Activated naive CD8-positive, alpha-beta T cell treated with anti-CD3 and anti-CD28 coated beads, Interleukin-2, amount 50 U/mL, for 24 hours (primary cell): ENCODE measurements around the gene SPOCK1.

ENCODE experiments used
- ATAC-seq: fragments of 150-1000 bp; cut with Tn5 transposase; one replicate; pipeline ENCODE4 v1.10.0; 2021
- DNase-seq: peaks from one replicate; pipeline ENCODE4 v3.0.0; 2021
- H3K27ac Mint-ChIP-seq: one replicate; pipeline ENCODE4 v1.8.0; 2021; ENCODE audit warnings: mild to moderate bottlenecking, mixed read lengths
- H3K27me3 Mint-ChIP-seq: one replicate; pipeline ENCODE4 v1.8.0; 2021; ENCODE audit warnings: mixed read lengths
- H3K36me3 Mint-ChIP-seq: one replicate; pipeline ENCODE4 v1.8.0; 2021; ENCODE audit warnings: low read depth, mixed read lengths
- H3K4me1 Mint-ChIP-seq: one replicate; pipeline ENCODE4 v1.8.0; 2021; ENCODE audit warnings: mixed read lengths
- H3K4me3 Mint-ChIP-seq: one replicate; pipeline ENCODE4 v1.8.0; 2021; ENCODE audit warnings: mild to moderate bottlenecking, moderate library complexity, mixed read lengths
- H3K9me3 Mint-ChIP-seq: one replicate; pipeline ENCODE4 v1.8.0; 2021; ENCODE audit warnings: mixed read lengths

The SPOCK1 gene

GRCh38 chr5:137088175-137088574 lies 411.0 kb downstream of the SPOCK1 start:
- ATAC-seq = no peak
- Mint-ChIP-seq H3K27ac (no peak overlapping the region), H3K4me3 (no peak overlapping the region), H3K4me1 (no peaks in the 10 kb centered on the region), H3K9me3 (no peaks in the 10 kb centered on the region), H3K36me3 (no peaks in the 10 kb centered on the region), H3K27me3 (peaks cover 5% of the 10 kb centered on the region)
- DNase-seq = no peak

GRCh38 chr5:137086342-137086741 lies 412.8 kb downstream of the SPOCK1 start:
- H3K4me1 Mint-ChIP-seq = no peaks in the 10 kb centered on the region
- H3K9me3 Mint-ChIP-seq = no peaks in the 10 kb centered on the region
- H3K27ac Mint-ChIP-seq = no peak overlapping the region
- peaks cover 5% of the 10 kb centered on the region for H3K27me3 Mint-ChIP-seq
- DNase-seq (no peak), ATAC-seq (no peak)
- no peaks in the 10 kb centered on the region for H3K36me3 Mint-ChIP-seq
- H3K4me3 Mint-ChIP-seq = no peak overlapping the region

- no peak for ATAC-seq
- no peak for DNase-seq
- no peaks in the 10 kb centered on the region for H3K4me1 Mint-ChIP-seq
- peaks cover 5% of the 10 kb centered on the region for H3K27me3 Mint-ChIP-seq
- H3K9me3 Mint-ChIP-seq = no peaks in the 10 kb centered on the region
- H3K27ac Mint-ChIP-seq = no peak overlapping the region
- H3K4me3 Mint-ChIP-seq = no peak overlapping the region
- no peaks in the 10 kb centered on the region for H3K36me3 Mint-ChIP-seq
Observed at GRCh38 chr5:137085206-137085605, 413.9 kb downstream of the SPOCK1 start.

- H3K4me1 Mint-ChIP-seq = no peaks in the 10 kb centered on the region
- no peaks in the 10 kb centered on the region for H3K9me3 Mint-ChIP-seq
- H3K4me3 Mint-ChIP-seq = no peak overlapping the region
- peaks cover 4% of the 10 kb centered on the region for H3K27me3 Mint-ChIP-seq
- H3K27ac Mint-ChIP-seq = no peak overlapping the region
- DNase-seq = no peak
- no peak for ATAC-seq
- H3K36me3 Mint-ChIP-seq = no peaks in the 10 kb centered on the region
Observed at GRCh38 chr5:137084016-137084415, 415.1 kb downstream of the SPOCK1 start.

GRCh38 chr5:137082951-137083350 lies 416.2 kb downstream of the SPOCK1 start:
- Mint-ChIP-seq H3K27me3 (no peaks in the 10 kb centered on the region), H3K9me3 (no peaks in the 10 kb centered on the region), H3K36me3 (no peaks in the 10 kb centered on the region), H3K4me1 (no peaks in the 10 kb centered on the region), H3K4me3 (no peak overlapping the region), H3K27ac (no peak overlapping the region)
- DNase-seq = no peak
- ATAC-seq = no peak

GRCh38 chr5:137078171-137078665 lies 420.9 kb downstream of the SPOCK1 start:
- Mint-ChIP-seq H3K27me3 (peaks cover 3% of the 10 kb centered on the region), H3K4me1 (no peaks in the 10 kb centered on the region), H3K9me3 (no peaks in the 10 kb centered on the region), H3K27ac (no peak overlapping the region), H3K4me3 (no peak overlapping the region), H3K36me3 (no peaks in the 10 kb centered on the region)
- DNase-seq (no peak), ATAC-seq (no peak)

- ATAC-seq = no peak
- DNase-seq = peak; percentile 27
- H3K4me3 Mint-ChIP-seq = no peak overlapping the region
- no peaks in the 10 kb centered on the region for H3K36me3 Mint-ChIP-seq
- H3K9me3 Mint-ChIP-seq = no peaks in the 10 kb centered on the region
- H3K27me3 Mint-ChIP-seq = peaks cover 7% of the 10 kb centered on the region
- no peaks in the 10 kb centered on the region for H3K4me1 Mint-ChIP-seq
- no peak overlapping the region for H3K27ac Mint-ChIP-seq
Observed at GRCh38 chr5:137075163-137075970, 423.8 kb downstream of the SPOCK1 start.

- no peaks in the 10 kb centered on the region for H3K9me3 Mint-ChIP-seq
- H3K4me1 Mint-ChIP-seq = no peaks in the 10 kb centered on the region
- H3K4me3 Mint-ChIP-seq = no peak overlapping the region
- ATAC-seq (no peak), DNase-seq (no peak)
- no peak overlapping the region for H3K27ac Mint-ChIP-seq
- no peaks in the 10 kb centered on the region for H3K36me3 Mint-ChIP-seq
- peaks cover 8% of the 10 kb centered on the region for H3K27me3 Mint-ChIP-seq
Observed at GRCh38 chr5:137073189-137073588, 425.9 kb downstream of the SPOCK1 start.

- no peaks in the 10 kb centered on the region for H3K36me3 Mint-ChIP-seq
- H3K27ac Mint-ChIP-seq = no peak overlapping the region
- DNase-seq (no peak), ATAC-seq (no peak)
- H3K9me3 Mint-ChIP-seq = no peaks in the 10 kb centered on the region
- H3K27me3 Mint-ChIP-seq = peaks cover 7% of the 10 kb centered on the region
- no peak overlapping the region for H3K4me3 Mint-ChIP-seq
- no peaks in the 10 kb centered on the region for H3K4me1 Mint-ChIP-seq
Observed at GRCh38 chr5:137072361-137073115, 426.6 kb downstream of the SPOCK1 start.

- Mint-ChIP-seq H3K36me3 (no peaks in the 10 kb centered on the region), H3K27ac (no peak overlapping the region), H3K9me3 (no peaks in the 10 kb centered on the region), H3K27me3 (peaks cover 7% of the 10 kb centered on the region), H3K4me3 (no peak overlapping the region), H3K4me1 (no peaks in the 10 kb centered on the region)
- no peak for DNase-seq
- no peak for ATAC-seq
Observed at GRCh38 chr5:137071931-137072330, 427.2 kb downstream of the SPOCK1 start.

GRCh38 chr5:137071526-137071925 lies 427.6 kb downstream of the SPOCK1 start:
- no peak for ATAC-seq
- Mint-ChIP-seq H3K36me3 (no peaks in the 10 kb centered on the region), H3K4me3 (no peak overlapping the region), H3K4me1 (no peaks in the 10 kb centered on the region), H3K27me3 (peaks cover 7% of the 10 kb centered on the region), H3K9me3 (no peaks in the 10 kb centered on the region), H3K27ac (no peak overlapping the region)
- no peak for DNase-seq

- H3K9me3 Mint-ChIP-seq = no peaks in the 10 kb centered on the region
- no peaks in the 10 kb centered on the region for H3K36me3 Mint-ChIP-seq
- no peak for DNase-seq
- peaks cover 7% of the 10 kb centered on the region for H3K27me3 Mint-ChIP-seq
- H3K4me1 Mint-ChIP-seq = no peaks in the 10 kb centered on the region
- ATAC-seq = no peak
- H3K4me3 Mint-ChIP-seq = no peak overlapping the region
- H3K27ac Mint-ChIP-seq = no peak overlapping the region
Observed at GRCh38 chr5:137070521-137070920, 428.6 kb downstream of the SPOCK1 start.

GRCh38 chr5:137069358-137069757 lies 429.8 kb downstream of the SPOCK1 start:
- ATAC-seq = no peak

GRCh38 chr5:137061382-137061781 lies 437.7 kb downstream of the SPOCK1 start:
- Mint-ChIP-seq H3K9me3 (no peaks in the 10 kb centered on the region), H3K27ac (no peak overlapping the region), H3K4me1 (no peaks in the 10 kb centered on the region), H3K4me3 (no peak overlapping the region), H3K36me3 (no peaks in the 10 kb centered on the region), H3K27me3 (peaks cover 3% of the 10 kb centered on the region)
- DNase-seq (no peak), ATAC-seq (no peak)

More at GRCh38 chr5:137069358-137069757, 429.8 kb downstream of the SPOCK1 start:
- Mint-ChIP-seq H3K4me3 (no peak overlapping the region), H3K36me3 (no peaks in the 10 kb centered on the region), H3K9me3 (no peaks in the 10 kb centered on the region), H3K4me1 (no peaks in the 10 kb centered on the region), H3K27me3 (peaks cover 7% of the 10 kb centered on the region), H3K27ac (no peak overlapping the region)
- no peak for DNase-seq

GRCh38 chr5:137058089-137058488 lies 441.0 kb downstream of the SPOCK1 start:
- Mint-ChIP-seq H3K9me3 (no peaks in the 10 kb centered on the region), H3K36me3 (no peaks in the 10 kb centered on the region), H3K4me1 (no peaks in the 10 kb centered on the region), H3K4me3 (no peak overlapping the region), H3K27ac (no peak overlapping the region), H3K27me3 (peaks cover 3% of the 10 kb centered on the region)
- DNase-seq = no peak
- no peak for ATAC-seq
